GM21360 (cell line): ENCODE measurements around the gene PTPN2.

Experiments
- ATAC-seq: cut with Tn5 transposase; IDR thresholded peaks from one replicate; pipeline ENCODE4 v1.9.1; 2021; ENCODE audit warnings: mild to moderate bottlenecking, moderate library complexity; ENCODE audit not compliant: unreplicated experiment

The PTPN2 gene

DNA sequence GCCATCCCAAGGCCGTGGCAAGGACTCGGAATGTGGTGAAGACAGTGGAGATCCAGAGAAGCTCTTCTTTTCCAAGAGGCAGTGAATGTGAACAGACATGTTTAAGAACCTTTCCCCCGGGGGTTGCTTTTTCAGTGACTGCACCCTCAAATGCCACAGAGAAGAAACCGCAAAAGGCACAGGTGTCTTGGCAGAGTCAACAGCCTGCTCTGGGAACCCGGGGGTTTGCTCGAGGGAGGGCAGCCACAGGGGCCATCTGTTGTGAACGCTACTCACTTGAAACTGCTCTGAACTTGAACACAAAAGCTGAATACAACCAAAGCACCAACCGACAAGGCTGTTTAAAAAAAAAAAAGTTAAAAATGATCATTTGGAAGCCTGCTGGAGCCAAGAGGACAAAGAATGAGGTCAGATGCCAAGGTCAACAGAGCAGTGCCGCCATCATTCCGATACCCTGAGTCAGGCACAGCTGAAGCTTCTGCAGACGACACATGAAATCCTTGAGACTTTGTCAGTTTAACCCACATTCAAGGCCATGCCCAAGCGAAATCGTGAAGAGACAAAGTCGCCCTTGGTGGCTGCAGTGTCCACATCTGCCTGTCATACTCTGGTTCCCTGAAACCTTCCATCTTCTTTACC lies 133.8 kb downstream of the PTPN2 start:
- no peak for ATAC-seq

GRCh38 chr18:12749121-12749520 lies 134.9 kb downstream of the PTPN2 start:
- no peak for ATAC-seq

DNA sequence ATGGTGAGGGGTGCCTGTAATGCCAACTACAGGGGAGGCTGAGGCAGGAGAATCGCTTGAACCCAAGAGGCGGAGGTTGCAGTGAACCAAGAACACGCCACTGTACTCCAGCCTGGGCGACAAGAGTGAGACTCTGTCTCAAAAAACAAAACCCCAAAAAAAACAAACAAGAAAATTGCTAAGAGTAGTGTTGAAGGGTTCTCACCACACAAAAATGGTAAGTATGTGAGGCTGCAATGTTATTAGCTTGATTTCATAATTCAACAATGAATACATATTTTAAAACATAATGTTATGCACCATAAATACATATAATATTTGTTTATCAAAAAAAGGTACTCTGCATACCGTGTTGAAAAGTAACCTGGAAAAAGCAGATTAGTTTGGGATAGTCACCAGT lies 135.4 kb downstream of the PTPN2 start:
- no peak for ATAC-seq

DNA sequence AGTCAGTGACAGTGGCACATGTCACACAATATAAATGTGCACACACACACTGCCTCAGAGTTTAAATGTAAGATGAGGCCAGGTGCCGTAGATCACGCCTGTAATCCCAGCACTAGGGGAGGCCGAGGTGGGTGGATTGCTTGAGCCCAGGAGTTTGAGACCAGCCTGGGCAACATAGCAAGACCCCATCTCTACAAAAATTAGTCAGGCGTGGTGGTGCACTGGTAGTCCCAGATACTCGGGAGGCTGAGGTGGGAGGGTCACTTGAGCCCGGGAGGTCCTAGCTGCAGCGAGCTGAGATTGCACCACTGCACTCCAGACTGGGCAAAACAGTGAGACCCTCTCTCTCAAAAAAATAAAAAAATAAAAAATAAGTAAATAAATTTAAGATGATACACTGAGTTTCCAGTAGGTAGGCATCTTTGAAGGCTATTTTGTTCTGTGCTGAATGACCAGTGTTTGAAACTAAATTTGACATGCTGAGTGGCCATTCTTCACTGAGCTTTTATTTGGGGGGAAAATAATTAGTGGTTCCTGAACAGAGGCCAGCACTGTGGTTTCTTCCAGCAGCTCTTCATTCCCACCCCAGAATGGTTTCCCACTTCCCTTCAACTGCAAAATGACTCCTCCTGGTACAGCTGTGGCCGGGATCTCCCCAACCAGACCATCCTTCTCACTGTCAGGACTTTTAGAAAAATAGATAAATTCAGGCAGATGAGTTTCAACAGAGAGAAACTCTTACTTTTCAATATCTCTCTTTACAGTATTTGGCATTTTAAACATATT lies 136.3 kb downstream of the PTPN2 start:
- ATAC-seq, result no peak

DNA sequence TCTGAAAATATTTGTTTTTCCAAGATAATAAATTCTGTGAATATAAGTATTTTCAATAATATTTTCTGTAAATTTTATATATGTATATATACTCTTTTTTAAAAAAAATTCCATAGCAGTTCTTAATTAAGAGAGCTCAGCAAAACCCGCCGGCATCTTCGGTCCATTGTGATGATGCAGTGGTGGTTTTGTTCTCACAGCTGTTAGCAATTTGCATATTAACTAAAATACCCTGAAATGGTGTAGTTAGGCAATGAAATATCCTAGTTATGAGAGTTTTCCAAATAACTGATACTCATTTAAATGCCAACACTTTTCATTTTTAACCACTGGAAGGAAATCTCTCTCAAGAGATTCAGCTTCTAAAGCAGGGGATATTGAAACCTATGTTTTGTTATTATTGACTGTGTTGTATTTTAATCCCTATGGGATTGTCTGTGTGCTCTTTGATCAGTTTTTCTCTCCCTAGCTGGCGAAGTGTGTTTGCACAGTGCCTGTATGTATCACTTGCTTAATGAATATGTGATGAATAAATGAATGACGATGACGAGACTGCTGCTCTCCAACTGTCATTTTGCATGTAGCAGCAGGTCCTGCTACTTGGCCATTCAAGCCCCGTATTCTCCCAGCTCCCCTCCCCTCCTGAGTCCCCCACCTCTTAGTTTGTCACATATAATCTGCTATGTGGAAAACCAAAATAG lies 138.8 kb downstream of the PTPN2 start:
- ATAC-seq, result no peak

DNA sequence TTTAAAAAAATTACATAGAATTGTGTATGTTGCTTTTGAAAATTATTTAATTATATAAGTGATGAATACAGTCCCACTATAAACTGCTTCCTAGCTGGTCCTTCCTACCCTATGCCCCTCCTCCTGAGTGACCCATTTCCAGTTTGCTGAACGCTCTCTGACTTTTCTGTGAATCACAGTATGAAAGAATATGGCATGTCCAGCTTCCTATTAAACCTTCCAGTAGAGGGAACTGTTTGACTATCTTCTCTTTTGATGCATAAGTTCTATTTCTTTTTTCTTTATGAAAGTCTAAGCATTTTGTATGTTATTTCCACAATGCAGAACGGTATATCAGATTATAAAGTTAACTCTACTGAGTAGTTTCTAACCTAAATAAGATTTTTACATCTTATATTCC lies 139.9 kb downstream of the PTPN2 start:
- ATAC-seq, result no peak

DNA sequence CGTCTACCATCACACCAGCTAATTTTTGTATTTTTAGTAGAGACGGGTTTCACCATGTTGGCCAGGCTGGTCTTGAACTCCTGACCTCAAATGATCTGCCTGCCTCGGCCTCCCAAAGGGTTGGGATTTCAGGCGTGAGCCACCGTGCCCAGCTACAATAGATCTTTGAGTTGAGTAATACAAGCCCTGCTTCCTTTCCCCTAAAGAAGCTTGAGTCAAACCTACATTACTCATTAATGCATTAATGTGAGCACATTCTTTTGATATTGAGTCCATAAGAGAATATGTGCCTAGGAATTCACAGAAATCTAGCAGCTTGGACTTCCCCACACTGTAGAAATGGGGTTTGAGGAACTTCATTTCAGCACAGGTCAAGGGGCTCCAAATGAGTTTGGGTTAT lies 141.6 kb downstream of the PTPN2 start:
- no peak for ATAC-seq
